Erythroblast (primary cell): ENCODE measurements around the gene ZNF680.

Experiments used
- GATA1 ChIP-seq: IDR thresholded peaks from 2 replicates; pipeline ENCODE4 v1.6.1; 2011; ENCODE audit warnings: low read depth, mild to moderate bottlenecking, control low read depth, low read length, moderate library complexity
- POLR2A ChIP-seq: IDR thresholded peaks from 2 replicates; pipeline ENCODE4 v1.6.1; 2011; ENCODE audit warnings: mild to moderate bottlenecking, low read length

- no peak for TF ChIP-seq POLR2A
- TF ChIP-seq GATA1 = no peak
Measured at GRCh38 chr7:64611717-64612116, 48.8 kb upstream of the ZNF680 start.
